Liver (tissue), 9 donors: ENCODE measurements around the gene SLX4IP. TPM values are rescaled to one million over a fixed set of nuclear protein-coding genes. Genes with fewer than 3 reads are reported as not detected.

Experiments used
- DNase-seq: peaks from one replicate; pipeline ENCODE4 v3.0.0-alpha.2; 2017; ENCODE audit warnings: low spot score
- H3K27ac ChIP-seq, 2 donors: one replicate each; pipeline ENCODE4 v1.7.0; 2013; ENCODE audit warnings: inconsistent platforms in 2 of 2, low read length in 2 of 2, control low read depth in 1 of 2, low read depth in 1 of 2, mild to moderate bottlenecking in 1 of 2
- H3K27me3 ChIP-seq, 4 donors: one replicate each; pipeline versions ENCODE4 v1.6.1 to v1.7.0; 2013; ENCODE audit warnings: low read length in 3 of 4, inconsistent platforms in 1 of 4, mild to moderate bottlenecking in 1 of 4, moderate library complexity in 1 of 4; ENCODE audit not compliant: control insufficient read depth in 4 of 4, insufficient read depth in 4 of 4
- H3K36me3 ChIP-seq, 4 donors: one replicate each; pipeline versions ENCODE4 v1.6.1 to v1.7.0; 2013; ENCODE audit warnings: low read length in 3 of 4, mild to moderate bottlenecking in 3 of 4, low read depth in 1 of 4, moderate library complexity in 1 of 4; ENCODE audit not compliant: control insufficient read depth in 4 of 4, insufficient read depth in 3 of 4
- H3K4me1 ChIP-seq, 4 donors: one replicate each; pipeline versions ENCODE4 v1.6.1 to v1.7.0; 2013; ENCODE audit warnings: low read length in 3 of 4, mild to moderate bottlenecking in 3 of 4, moderate library complexity in 1 of 4; ENCODE audit not compliant: control insufficient read depth in 4 of 4, insufficient read depth in 4 of 4
- H3K4me3 ChIP-seq, 3 donors: one replicate each; pipeline versions ENCODE4 v1.6.1 to v1.7.0; 2013; ENCODE audit warnings: low read length in 3 of 3, control low read depth in 1 of 3, low read depth in 1 of 3, mild to moderate bottlenecking in 1 of 3
- H3K9ac ChIP-seq, 2 donors: one replicate each; pipeline ENCODE4 v1.7.0; 2013; ENCODE audit warnings: low read length in 2 of 2, mild to moderate bottlenecking in 2 of 2, moderate library complexity in 2 of 2, control low read depth in 1 of 2, low read depth in 1 of 2
- H3K9me3 ChIP-seq, 4 donors: one replicate each; pipeline versions ENCODE4 v1.6.1 to v1.7.0; 2013; ENCODE audit warnings: low read length in 3 of 4; ENCODE audit not compliant: control insufficient read depth in 4 of 4
- ATF3 ChIP-seq: IDR thresholded peaks from 2 replicates; pipeline ENCODE4 v1.6.1; 2016; ENCODE audit warnings: antibody characterized with exemption
- CTCF ChIP-seq: fragments of 150-350 bp; IDR thresholded peaks from 2 replicates; pipeline ENCODE4 v1.5.1; 2017; ENCODE audit warnings: improper control_type of control experiment, low read depth, low read length; ENCODE audit not compliant: missing input control
- FOXA1 ChIP-seq: IDR thresholded peaks from 2 replicates; pipeline ENCODE4 v1.6.1; 2016; ENCODE audit warnings: antibody characterized with exemption
- FOXA2 ChIP-seq: IDR thresholded peaks from 2 replicates; pipeline ENCODE4 v1.6.1; 2016; ENCODE audit warnings: antibody characterized with exemption
- GABPA ChIP-seq, 2 donors: IDR thresholded peaks in 1 of 2; conservative IDR thresholded peaks in 1 of 2; 2 replicates each; pipeline ENCODE4 v1.6.1; 2016; ENCODE audit warnings: antibody characterized with exemption in 2 of 2, mild to moderate bottlenecking in 1 of 2, moderate library complexity in 1 of 2
- HNF4A ChIP-seq, 2 donors: conservative IDR thresholded peaks; 2 replicates each; pipeline ENCODE4 v1.6.1; 2016; ENCODE audit warnings: antibody characterized with exemption in 2 of 2, mild to moderate bottlenecking in 2 of 2
- HNF4G ChIP-seq: IDR thresholded peaks from 2 replicates; pipeline ENCODE4 v1.6.1; 2016; ENCODE audit warnings: antibody characterized with exemption
- JUND ChIP-seq, 2 donors: IDR thresholded peaks; 2 replicates each; pipeline ENCODE4 v1.6.1; 2016; ENCODE audit warnings: antibody characterized with exemption in 2 of 2
- NR2F2 ChIP-seq: IDR thresholded peaks from 2 replicates; pipeline ENCODE4 v1.6.1; 2016; ENCODE audit warnings: antibody characterized with exemption
- RAD21 ChIP-seq, 2 donors: IDR thresholded peaks; 2 replicates each; pipeline ENCODE4 v1.6.1; 2016; ENCODE audit warnings: antibody characterized with exemption in 2 of 2, mild to moderate bottlenecking in 2 of 2
- REST ChIP-seq: IDR thresholded peaks from 2 replicates; pipeline ENCODE4 v1.6.1; 2016; ENCODE audit warnings: antibody characterized with exemption, mild to moderate bottlenecking
- RXRA ChIP-seq, 2 donors: IDR thresholded peaks; 2 replicates each; pipeline ENCODE4 v1.6.1; 2017 to 2018; ENCODE audit warnings: antibody characterized with exemption in 2 of 2, mild to moderate bottlenecking in 1 of 2
- SP1 ChIP-seq: IDR thresholded peaks from 2 replicates; pipeline ENCODE4 v1.6.1; 2018; ENCODE audit warnings: antibody characterized with exemption, mild to moderate bottlenecking
- TAF1 ChIP-seq: conservative IDR thresholded peaks from 2 replicates; pipeline ENCODE4 v1.6.1; 2016; ENCODE audit warnings: antibody characterized with exemption, mild to moderate bottlenecking
- YY1 ChIP-seq: IDR thresholded peaks from 2 replicates; pipeline ENCODE4 v1.6.1; 2016; ENCODE audit warnings: antibody characterized with exemption, mild to moderate bottlenecking
- WGBS: extraction: QIAGEN DNeasy Blood & Tissue Kit; methylation state at CpG from one replicate; pipeline ENCODE4 v1.1.7; 2013; 5-methylcytosine and 5-hydroxymethylcytosine counted together
- polyA plus RNA-seq, 2 donors: library from polyadenylated mRNA; stranded (reverse) in 1 of 2; unstranded in 1 of 2; fragments of 200-250 nt in 1 of 2; fragments of >200 nt in 1 of 2; fragmentation: Nextera tagmentation in 1 of 2; extraction: Ambion mirVana in 1 of 2; gene quantifications; one replicate each; pipeline versions ENCODE4 v1.2.1 to v1.2.3, GENCODE V29; 2013 to 2015
- total RNA-seq, 2 donors: library from RNA; depleted of rRNA; stranded (reverse); fragments of >200 nt; gene quantifications; one replicate each; pipeline ENCODE4 v1.2.3, GENCODE V29; 2014
- TF ChIP-seq, protein P1 (sequence below): IDR thresholded peaks from 2 replicates; pipeline ENCODE4 v1.6.1; 2016; ENCODE audit warnings: antibody characterized with exemption
- donor health status: healthy.
- donor health status: healthy.
- donor health status: healthy.
- donor health status: healthy.
- donor health status: healthy.

Gene SLX4IP
- total and polyA plus RNA-seq, 4 donors, result 1.1 to 3.4 (median 2.7) TPM

DNA sequence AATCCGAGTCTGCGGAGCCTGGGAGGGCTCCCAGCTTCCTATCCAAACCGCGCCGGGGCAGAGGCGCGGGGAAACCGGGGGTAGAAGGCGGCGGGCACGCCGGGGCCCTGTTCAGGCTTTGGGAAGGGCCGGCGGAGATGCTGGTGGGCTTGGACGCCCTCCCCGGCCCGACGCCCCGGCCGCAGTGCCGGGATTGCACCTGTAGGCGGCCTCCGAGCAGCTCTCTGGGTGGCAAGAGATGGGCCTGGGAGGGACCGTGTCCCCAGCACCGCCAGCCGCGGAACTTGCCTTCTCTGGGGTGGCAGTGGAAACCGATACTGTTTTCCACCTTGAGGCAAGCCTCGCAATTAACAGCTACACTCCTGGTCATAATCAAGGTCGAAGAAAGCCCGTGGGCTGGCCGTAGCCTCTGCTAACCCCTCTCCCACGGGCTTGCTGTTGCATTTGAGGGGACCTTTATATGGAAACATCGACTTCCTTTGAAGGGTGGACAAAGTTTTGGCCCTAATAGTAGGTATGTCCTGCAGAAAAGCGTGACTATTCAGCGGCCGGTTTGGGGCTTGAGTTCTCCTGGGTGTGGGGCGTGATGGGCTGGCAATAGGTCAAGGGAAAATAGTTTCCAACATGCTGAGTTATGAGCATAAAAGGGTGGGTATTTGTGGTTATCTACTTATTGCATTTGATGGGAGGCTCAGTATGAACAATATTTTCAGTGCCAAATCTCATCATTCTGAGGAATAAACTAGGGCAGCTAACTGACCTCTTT is 239.8 kb downstream of the SLX4IP start (continued):
- no peak for TF ChIP-seq REST

DNA sequence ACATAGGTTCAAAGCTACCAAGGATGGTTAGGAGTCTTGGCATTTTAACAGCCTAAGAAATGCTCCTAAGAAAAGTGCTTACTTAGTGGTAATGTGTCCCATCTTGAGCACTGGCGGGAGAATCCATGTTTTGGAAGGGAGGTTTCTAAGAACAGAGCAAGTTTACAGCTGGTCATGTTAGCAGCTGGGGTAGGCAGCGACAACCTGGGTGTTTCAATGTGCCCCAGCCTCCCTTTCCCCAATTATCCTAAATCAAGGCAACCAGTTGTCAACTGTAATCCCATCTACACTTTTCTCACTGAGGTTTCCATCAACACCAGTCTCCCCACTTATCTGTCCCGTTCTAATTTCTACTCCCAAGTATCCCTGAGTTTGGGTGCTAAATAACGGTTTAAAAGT is 240.3 kb downstream of the SLX4IP start:
- no peaks in the 10 kb centered on the region for H3K27me3 ChIP-seq
- 93% methylated on average over 4 of the region's 4 CpGs for WGBS
- no peak overlapping the region for H3K9ac ChIP-seq
- H3K27ac ChIP-seq, result no peak overlapping the region
- TF ChIP-seq JUND (IDR thresholded peaks at IDR 0.05) (no peak), HNF4G (no peak), NR2F2 (no peak), RAD21 (IDR thresholded peaks at IDR 0.05) (no peak), TAF1 (no peak), REST (no peak), SP1 (no peak), RXRA (IDR thresholded peaks at IDR 0.05) (no peak), YY1 (no peak), HNF4A (conservative IDR thresholded peaks at IDR 0.05) (no peak), FOXA1 (no peak), FOXA2 (no peak), CTCF (no peak), GABPA (IDR thresholded peaks at IDR 0.05 in 1 of 2, conservative IDR thresholded peaks at IDR 0.05 in 1 of 2) (no peak), ATF3 (no peak)
- TF ChIP-seq, protein P1, sequence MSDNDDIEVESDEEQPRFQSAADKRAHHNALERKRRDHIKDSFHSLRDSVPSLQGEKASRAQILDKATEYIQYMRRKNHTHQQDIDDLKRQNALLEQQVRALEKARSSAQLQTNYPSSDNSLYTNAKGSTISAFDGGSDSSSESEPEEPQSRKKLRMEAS, result no peak
- H3K36me3 ChIP-seq, result no peaks in the 10 kb centered on the region
- no peak overlapping the region for H3K4me3 ChIP-seq
- peaks cover 3 to 25% (median 7%) of the 10 kb centered on the region in 4 donors for H3K4me1 ChIP-seq
- H3K9me3 ChIP-seq, result no peaks in the 10 kb centered on the region
- DNase-seq, result no peak
